Measurements from ENCODE around the gene MARCHF3.

MARCHF3 gene

GRCh38 chr5:126888175-126888574, 142.2 kb downstream of the MARCHF3 start:
- H3K27ac ChIP-seq = no peak overlapping the region
- DNase-seq (ENCODE audit: low read depth, low spot score) = no peak

- peak overlapping the region; percentile 26 for H3K27ac ChIP-seq
- DNase-seq (ENCODE audit: low read depth, low spot score) = peak; percentile 84
Observed at GRCh38 chr5:126884269-126884819, 146.0 kb downstream of the MARCHF3 start.

GRCh38 chr5:126883564-126884245, 146.7 kb downstream of the MARCHF3 start:
- H3K27ac ChIP-seq = no peak overlapping the region
- DNase-seq (ENCODE audit: low read depth, low spot score) = no peak

- H3K27ac ChIP-seq = no peak overlapping the region
- no peak for DNase-seq (ENCODE audit: low read depth, low spot score)
Observed at GRCh38 chr5:126881821-126882600, 148.3 kb downstream of the MARCHF3 start.

DNA sequence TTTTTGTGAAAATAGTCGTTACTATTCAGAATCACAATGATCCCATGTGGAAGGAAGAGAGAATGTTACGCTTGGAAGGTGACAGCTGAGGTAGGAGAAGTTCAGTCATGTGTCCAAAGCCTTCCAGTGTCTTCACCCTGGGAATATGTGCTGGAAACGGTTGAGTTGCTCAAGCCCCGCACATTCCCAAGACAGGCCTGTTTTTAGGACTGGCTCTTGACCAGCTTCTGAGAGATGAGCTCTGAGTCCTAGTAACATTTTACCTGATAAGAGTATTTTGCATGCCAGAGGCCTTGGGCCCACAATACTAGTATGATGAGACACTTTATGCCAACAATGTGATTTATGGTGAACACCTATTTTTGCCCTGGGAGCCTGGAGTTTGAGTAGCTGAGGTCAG, 151.7 kb downstream of the MARCHF3 start:
- DNase-seq (ENCODE audit: low read depth, low spot score) = no peak
- no peak overlapping the region for H3K27ac ChIP-seq

DNA sequence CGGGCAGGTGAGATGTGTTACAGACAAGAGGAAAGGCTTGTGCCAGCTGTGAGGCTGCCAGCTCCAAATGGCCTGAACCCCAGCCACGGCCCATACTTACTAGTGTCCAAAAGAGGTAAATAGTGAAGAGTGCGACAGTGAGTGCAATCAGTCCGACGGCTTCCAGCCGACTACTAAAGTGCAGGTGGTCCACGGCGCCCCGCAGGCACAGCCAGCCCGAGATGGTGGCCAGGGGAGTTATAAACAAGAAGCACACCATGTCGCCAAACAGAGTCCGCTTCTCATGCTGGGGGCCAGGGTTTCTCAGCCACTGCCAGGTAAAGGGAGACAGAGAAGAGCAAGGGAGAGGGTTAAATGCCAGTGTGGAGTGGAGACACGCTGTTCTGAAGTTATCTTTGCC, 152.3 kb downstream of the MARCHF3 start:
- no peak for DNase-seq (ENCODE audit: low read depth, low spot score)
- H3K27ac ChIP-seq = no peak overlapping the region

DNA sequence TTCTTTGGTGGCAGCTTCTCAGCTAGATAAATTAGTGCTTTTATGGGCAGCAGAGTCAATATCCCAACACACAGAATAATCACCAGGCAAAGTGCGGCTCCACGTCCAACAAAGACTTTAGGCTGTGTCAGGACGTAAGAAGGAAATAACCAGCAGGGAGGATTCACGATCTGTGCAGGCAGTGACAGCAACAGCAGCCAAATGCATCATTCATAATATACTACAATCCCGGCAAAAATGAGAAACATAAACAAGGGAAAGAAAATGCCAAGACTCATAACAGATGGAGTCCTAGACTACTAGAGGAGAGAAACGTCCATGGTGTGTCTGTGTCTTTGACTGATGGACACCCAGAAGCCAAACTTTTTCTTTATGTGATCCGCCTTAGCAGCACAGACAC, 152.8 kb downstream of the MARCHF3 start:
- no peak overlapping the region for H3K27ac ChIP-seq
- no peak for DNase-seq (ENCODE audit: low read depth, low spot score)

GRCh38 chr5:126875303-126875785, 155.0 kb downstream of the MARCHF3 start:
- no peak for DNase-seq (ENCODE audit: low read depth, low spot score)
- H3K27ac ChIP-seq = no peak overlapping the region

DNA sequence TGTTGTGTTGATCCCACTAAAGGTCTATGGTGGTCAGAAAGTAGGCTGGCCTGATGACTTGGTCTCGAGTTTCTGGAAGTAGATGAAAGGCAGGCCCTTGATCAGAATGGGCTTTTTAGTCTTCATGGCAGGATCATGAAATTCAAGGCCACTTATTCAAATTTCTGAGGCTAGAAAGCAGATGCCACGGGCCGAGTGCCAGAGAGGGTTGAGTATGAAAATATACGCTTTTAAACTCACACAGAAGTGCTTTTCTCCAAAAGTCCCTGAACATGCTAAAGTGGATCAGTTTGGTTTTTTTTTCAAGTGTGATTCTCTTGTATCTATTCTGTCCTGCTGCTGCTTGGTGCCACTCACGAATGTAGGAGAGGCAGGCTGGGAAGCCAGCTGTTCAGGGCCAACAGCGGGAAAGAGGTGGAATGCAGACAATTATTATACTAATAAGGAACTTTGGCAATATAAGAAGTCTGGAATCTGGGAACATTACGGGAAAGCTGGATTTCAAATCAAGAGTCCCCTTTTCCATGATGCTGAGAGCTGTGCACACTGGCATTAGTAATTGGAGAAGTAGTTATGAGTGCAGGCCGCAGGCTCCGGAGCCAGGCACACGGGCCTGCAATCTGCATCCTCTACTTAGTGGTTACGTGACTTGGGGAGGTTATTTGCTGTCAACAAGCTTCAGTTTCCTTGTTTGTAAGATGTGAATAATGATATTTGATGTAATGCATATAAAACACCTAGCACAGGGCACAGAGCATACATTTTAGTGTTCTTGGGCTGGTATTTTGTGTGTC, 157.6 kb downstream of the MARCHF3 start:
- no peak for DNase-seq (ENCODE audit: low read depth, low spot score)
- no peak overlapping the region for H3K27ac ChIP-seq

DNA sequence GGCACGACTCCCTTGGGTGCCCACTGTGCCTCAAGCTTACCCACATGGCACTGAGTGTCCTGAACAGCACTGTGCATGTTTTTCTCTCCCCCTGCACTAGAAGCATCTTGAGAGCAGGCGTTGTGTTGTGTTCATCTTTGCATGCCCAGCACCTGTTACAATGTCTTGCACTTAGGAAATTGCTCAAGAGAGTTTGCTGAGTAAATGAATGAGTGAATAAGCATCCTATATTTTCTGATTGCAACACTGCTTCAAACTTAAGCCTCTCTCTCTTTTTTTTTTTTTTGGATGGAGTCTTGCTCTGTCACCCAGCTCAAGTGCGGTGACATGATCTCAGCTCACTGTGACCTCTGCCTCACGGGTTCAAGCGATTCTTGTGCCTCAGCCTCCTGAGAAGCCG, 158.9 kb downstream of the MARCHF3 start:
- no peak overlapping the region for H3K27ac ChIP-seq
- DNase-seq (ENCODE audit: low read depth, low spot score) = no peak

GRCh38 chr5:126869005-126869451, 161.3 kb downstream of the MARCHF3 start:
- DNase-seq (ENCODE audit: low read depth, low spot score) = no peak
- no peak overlapping the region for H3K27ac ChIP-seq

- no peak overlapping the region for H3K27ac ChIP-seq
- no peak for DNase-seq (ENCODE audit: low read depth, low spot score)
Observed at GRCh38 chr5:126868338-126869004, 161.9 kb downstream of the MARCHF3 start.

DNA sequence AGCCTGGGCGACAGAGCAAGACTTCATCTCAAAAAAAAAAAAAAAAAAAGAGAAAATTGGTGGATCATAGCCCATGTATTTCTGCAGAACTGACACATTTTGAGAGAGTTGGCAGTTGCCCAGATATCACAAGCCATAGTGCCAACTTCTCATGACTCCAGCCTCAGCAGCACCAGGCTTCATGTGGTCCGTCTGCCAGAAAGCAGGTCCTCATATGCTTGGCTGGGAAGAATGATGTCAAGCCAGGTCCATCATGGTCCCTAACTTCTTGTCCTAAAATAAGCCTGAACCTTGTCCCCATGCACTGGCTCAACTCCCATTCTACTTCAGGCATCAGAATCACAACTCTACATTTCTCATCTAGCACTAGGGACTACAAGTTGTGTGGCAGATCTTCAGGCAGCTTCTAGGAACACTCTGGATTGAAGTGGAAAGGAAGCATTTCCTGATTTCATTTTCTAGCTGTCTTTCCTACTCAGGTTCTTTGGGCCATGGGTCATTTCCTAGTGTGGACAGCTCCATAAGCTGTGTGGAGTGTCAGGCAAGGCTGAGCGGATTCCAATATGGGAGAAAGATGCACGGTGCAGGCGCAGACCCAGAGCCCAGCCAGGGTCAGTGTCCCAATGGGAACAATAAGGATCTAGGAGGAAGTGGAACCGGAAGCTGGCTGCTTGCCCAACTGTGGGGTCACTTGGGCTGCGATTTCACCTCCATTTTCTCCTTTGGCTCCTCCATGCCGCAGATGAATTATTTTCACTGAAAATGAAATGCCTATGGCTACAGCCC, 163.3 kb downstream of the MARCHF3 start:
- no peak overlapping the region for H3K27ac ChIP-seq
- DNase-seq (ENCODE audit: low read depth, low spot score) = no peak

DNA sequence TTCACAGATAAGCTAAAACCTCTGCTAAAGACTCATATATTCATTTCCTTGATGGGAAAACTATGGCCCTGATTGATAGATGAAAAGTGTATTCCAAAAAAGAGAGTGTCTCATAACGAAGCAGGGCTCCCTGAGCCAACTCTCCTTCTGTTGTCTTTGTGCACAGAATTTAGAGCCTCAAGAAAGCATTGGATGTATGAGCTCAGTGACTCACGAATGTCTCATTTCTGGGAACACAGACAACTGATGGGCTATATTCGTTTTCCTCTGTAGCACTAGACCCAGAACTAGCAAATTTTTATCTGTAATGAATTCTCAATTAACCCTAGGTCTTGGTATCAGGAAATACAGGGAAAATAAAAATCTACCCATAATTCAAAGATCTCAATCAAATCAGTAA, 165.1 kb downstream of the MARCHF3 start:
- DNase-seq (ENCODE audit: low read depth, low spot score) = no peak
- no peak overlapping the region for H3K27ac ChIP-seq

DNA sequence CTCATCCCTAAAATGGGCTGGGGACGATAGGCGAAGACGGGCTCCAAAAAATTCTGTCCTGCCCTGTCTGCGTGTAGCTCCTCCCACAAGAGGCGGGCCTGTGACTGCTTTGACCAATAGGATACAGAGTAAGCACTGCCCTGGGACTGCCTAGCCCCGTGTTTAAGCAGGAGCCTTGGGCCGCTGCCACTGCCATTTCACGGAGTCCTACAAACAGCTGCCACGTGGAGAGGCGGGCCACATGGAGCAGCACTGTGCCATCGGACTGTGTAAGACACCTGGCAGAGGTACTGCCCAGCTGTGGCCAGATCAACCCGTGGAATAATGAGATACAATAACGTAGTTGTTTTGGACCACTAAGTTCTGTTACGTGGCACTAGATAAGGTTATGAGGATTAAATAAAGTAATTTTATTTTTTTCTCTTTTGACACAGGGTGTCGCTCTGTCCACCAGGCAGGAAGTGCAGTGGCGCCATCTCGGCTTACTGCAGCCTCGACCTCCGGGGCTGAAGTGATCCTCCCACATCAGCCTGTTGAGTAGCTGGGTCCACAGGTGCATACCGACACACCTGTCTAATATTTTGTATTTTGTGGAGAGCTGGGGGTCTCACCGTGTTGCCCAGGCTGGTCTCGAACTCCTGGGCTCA, 166.2 kb downstream of the MARCHF3 start:
- no peak for DNase-seq (ENCODE audit: low read depth, low spot score)
- H3K27ac ChIP-seq = no peak overlapping the region

DNA sequence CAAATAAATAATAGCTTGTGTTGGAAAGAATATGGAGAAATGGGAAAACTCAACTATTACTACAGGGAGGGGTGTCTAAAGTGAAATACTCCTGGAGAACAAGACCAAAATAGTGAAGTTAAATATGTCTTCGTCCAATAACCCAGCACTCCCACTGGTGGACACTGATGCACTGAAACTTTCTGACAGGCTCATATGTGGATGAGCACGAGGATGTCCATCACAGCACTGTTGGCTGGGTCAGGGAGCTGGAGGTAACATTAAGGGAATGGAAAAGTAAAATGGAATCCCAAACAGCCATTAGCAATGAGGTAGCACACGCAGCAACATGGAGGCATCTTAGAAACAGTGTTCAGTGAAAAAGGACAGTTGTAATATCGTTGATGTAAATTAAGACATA, 167.0 kb downstream of the MARCHF3 start:
- DNase-seq (ENCODE audit: low read depth, low spot score) = no peak
- no peak overlapping the region for H3K27ac ChIP-seq

DNA sequence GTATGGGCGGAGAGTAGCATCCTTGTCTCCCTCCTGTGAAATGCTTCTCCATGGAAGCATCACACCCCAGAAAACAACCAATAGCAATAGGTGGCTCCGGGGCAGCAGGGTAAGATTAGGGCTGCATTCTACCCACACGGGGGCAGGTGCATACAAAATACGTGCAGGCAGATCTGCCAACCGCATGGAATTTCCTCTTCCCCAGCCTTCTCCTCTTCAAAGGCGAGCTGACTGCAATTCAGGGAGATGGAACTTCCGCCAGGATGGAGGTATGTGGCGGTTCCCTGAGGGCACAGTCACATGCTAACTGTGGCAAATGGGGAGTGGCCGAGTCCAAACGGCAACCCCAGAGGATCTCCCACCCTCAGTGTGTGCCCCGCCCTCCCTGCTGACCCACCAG, 171.9 kb downstream of the MARCHF3 start:
- no peak overlapping the region for H3K27ac ChIP-seq
- no peak for DNase-seq (ENCODE audit: low read depth, low spot score)

DNA sequence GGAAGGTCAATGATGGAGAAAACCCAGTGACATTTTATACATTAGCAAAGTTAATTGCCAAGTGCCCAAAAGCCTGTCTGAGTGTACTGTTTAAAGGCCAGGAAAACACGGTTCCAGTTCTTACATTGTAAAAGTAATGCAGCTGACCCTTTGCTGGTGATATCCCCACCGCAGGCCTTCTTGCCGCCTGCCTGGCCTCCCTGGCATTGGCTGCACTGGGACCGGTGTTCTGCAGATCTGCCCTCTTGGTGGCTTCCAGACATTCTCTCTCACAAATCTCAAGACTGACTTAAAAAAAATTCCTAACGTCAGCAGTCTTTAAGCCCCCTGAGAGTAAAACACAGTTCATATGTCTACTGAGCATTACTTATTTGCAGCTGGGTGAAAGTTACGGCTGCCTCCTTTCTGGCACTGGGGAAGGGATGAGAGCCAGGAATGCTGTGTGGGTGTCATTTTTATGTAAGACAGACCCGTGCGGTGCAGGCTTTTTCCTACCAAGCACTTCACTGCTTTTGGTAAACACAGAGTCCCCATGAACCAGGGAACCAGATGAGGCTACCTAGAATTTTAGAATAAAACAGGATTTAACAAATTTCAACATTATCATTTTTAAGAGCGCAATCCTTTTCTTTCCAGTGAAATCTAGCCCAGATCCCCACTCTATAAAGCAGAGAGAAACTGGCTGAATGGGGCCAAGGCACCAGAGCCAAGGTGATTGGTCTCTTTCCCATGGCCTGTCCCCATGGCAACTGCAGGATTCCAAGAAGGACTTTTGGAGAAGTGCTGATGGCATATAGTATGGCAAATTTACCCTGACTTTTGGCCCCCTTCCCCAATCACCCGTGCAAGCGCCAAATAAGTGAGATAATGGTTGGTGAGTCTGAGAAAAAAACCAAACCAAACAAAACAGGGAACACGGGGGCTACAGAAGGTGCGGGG, 172.6 kb downstream of the MARCHF3 start:
- H3K27ac ChIP-seq = no peak overlapping the region
- no peak for DNase-seq (ENCODE audit: low read depth, low spot score)
